HepG2 (cell line): ENCODE measurements around the gene PAPPA2. TPM values are rescaled to one million over a fixed set of nuclear protein-coding genes. Genes with fewer than 3 reads are reported as not detected.

ENCODE experiments used
- ATAC-seq: fragments of 200-7000 bp; cut with Tn5 transposase; 3 replicates; pipeline ENCODE4 v1.9.1; 2020; ENCODE audit warnings: mild to moderate bottlenecking, moderate library complexity
- BruUV-seq: library from RNA; stranded (reverse); fragments of 400-500 nt; replicated peaks from 2 replicates; lab custom pipeline; 2021; lab: Mats Ljungman, UMichigan
- CTCF ChIA-PET: fragments of 300-600 bp; formaldehyde crosslinking; extraction: SDS; loops from one replicate; lab custom pipeline; 2021; ENCODE audit warnings: low total read pairs, inconsistent platforms, low intra/inter-chr PET ratio; lab: Yijun Ruan, JAX
- POLR2A ChIA-PET: fragments of 350-600 bp; sonication (Branson Sonifier 250); formaldehyde crosslinking; loops from one replicate; lab custom pipeline; 2020; ENCODE audit warnings: antibody characterized with exemption, inconsistent platforms; lab: Yijun Ruan, JAX
- DNase-seq: peaks from one replicate; pipeline ENCODE4 v3.0.0-alpha.2; 2015; ENCODE audit warnings: low spot score
- FAIRE-seq: peaks from 3 replicates; lab custom pipeline; 2011; peaks lifted over from hg19 to GRCh38; lab: Jason Lieb, UNC
- H2AFZ ChIP-seq: one replicate; pipeline ENCODE4 v1.6.1; 2011; ENCODE audit warnings: low read length, inconsistent platforms
- H3K27ac ChIP-seq: fragments of 300-600 bp; 3 replicates; pipeline ENCODE4 v1.8.0; 2011; ENCODE audit warnings: mixed run types, mild to moderate bottlenecking, mixed read lengths, low read length, inconsistent platforms; ENCODE audit not compliant: insufficient read depth; ENCODE audit errors: extremely low read length
- H3K27me3 ChIP-seq, 2 experiments: fragments of 200-600 bp in 1 of 2; 2 replicates in 1 of 2; 3 replicates in 1 of 2; pipeline versions ENCODE4 v1.6.0 to v1.8.0; 2011; ENCODE audit warnings: low read length in 2 of 2, mild to moderate bottlenecking in 2 of 2, moderate library complexity in 2 of 2, inconsistent platforms in 1 of 2; ENCODE audit not compliant: insufficient read depth in 2 of 2, control insufficient read depth in 1 of 2
- H3K36me3 ChIP-seq, 2 experiments: fragments of 200-600 bp in 1 of 2; replicated peaks in 1 of 2; 2 replicates in 1 of 2; 3 replicates in 1 of 2; pipeline versions ENCODE4 v1.5.1 to v1.8.0; 2011; ENCODE audit warnings: low read length in 2 of 2, inconsistent platforms in 1 of 2; ENCODE audit not compliant: insufficient read depth in 2 of 2, control insufficient read depth in 1 of 2
- H3K4me1 ChIP-seq: 2 replicates; pipeline ENCODE4 v1.5.1; 2012; ENCODE audit warnings: low read length, inconsistent platforms; ENCODE audit not compliant: insufficient read depth
- H3K4me2 ChIP-seq: 2 replicates; pipeline ENCODE4 v1.6.0; 2011; ENCODE audit warnings: low read depth, low read length, inconsistent platforms
- H3K4me3 ChIP-seq, 3 experiments: fragments of 200-600 bp in 1 of 3; sonication (generic), shearing (Covaris generic) in 1 of 3; replicated peaks in 1 of 3; 2 replicates each; pipeline ENCODE4 v1.5.1; 2011 to 2016; ENCODE audit warnings: low read length in 3 of 3, inconsistent platforms in 2 of 3, low read depth in 2 of 3, mild to moderate bottlenecking in 2 of 3, control low read depth in 1 of 3, mixed read lengths in 1 of 3; ENCODE audit not compliant: insufficient read depth in 1 of 3
- H3K79me2 ChIP-seq: one replicate; pipeline ENCODE4 v1.6.1; 2011; ENCODE audit warnings: low read length, inconsistent platforms; ENCODE audit not compliant: insufficient read depth
- H3K9ac ChIP-seq: 2 replicates; pipeline ENCODE4 v1.6.0; 2011; ENCODE audit warnings: mild to moderate bottlenecking, low read depth, low read length, inconsistent platforms; ENCODE audit not compliant: insufficient read depth
- H3K9me3 ChIP-seq: 2 replicates; pipeline ENCODE4 v1.5.1; 2012; ENCODE audit warnings: mild to moderate bottlenecking, low read length
- H4K20me1 ChIP-seq: 2 replicates; pipeline ENCODE4 v1.6.0; 2011; ENCODE audit warnings: inconsistent platforms, mild to moderate bottlenecking, low read length, moderate library complexity; ENCODE audit not compliant: insufficient read depth
- ARNT2 ChIP-seq: sonication (generic); formaldehyde crosslinking; IDR thresholded peaks from 2 replicates; pipeline ENCODE4 v1.8.0; 2022; ENCODE audit warnings: mild to moderate bottlenecking, low read depth, missing genetic modification reagents, moderate library complexity
- KDM4B ChIP-seq: sonication (generic); formaldehyde crosslinking; IDR thresholded peaks from 2 replicates; pipeline ENCODE4 v1.4.0; 2020; ENCODE audit warnings: missing genetic modification reagents
- MXD4 ChIP-seq: IDR thresholded peaks from 2 replicates; pipeline ENCODE4 v1.6.1; 2016; ENCODE audit warnings: mild to moderate bottlenecking, missing biosample characterization, missing genetic modification reagents
- MXI1 ChIP-seq: IDR thresholded peaks from 3 replicates; pipeline ENCODE4 v1.6.1; 2012; ENCODE audit warnings: low read depth, low read length, inconsistent platforms, borderline replicate concordance
- PBX3 ChIP-seq: sonication (generic); formaldehyde crosslinking; IDR thresholded peaks from 2 replicates; pipeline ENCODE4 v1.8.1; 2023; ENCODE audit warnings: missing genetic modification reagents, inconsistent platforms, borderline replicate concordance
- PHB2 ChIP-seq: fragments of 450-650 bp; IDR thresholded peaks from 2 replicates; pipeline ENCODE4 v1.6.1; 2018; ENCODE audit not compliant: partially characterized antibody
- POLR2G ChIP-seq: fragments of 200-400 bp; formaldehyde crosslinking; IDR thresholded peaks from 2 replicates; pipeline ENCODE4 v1.6.1; 2018; ENCODE audit warnings: mild to moderate bottlenecking, low read depth, low read length, moderate library complexity
- SAP130 ChIP-seq: IDR thresholded peaks from 2 replicates; pipeline ENCODE4 v1.6.1; 2016; ENCODE audit warnings: low read depth
- STAT5B ChIP-seq: sonication (generic); formaldehyde crosslinking; IDR thresholded peaks from 2 replicates; pipeline ENCODE4 v1.4.0; 2020; ENCODE audit warnings: missing genetic modification reagents
- U2AF1 ChIP-seq: fragments of 200-400 bp; formaldehyde crosslinking; optimal IDR thresholded peaks from 2 replicates; pipeline ENCODE3; 2017; ENCODE audit warnings: mild to moderate bottlenecking, low read depth, low read length
- ZBTB42 ChIP-seq: sonication (generic); formaldehyde crosslinking; IDR thresholded peaks from 2 replicates; pipeline ENCODE4 v1.5.0; 2020; ENCODE audit warnings: mild to moderate bottlenecking, missing genetic modification reagents
- ZNF530 ChIP-seq: sonication (generic); formaldehyde crosslinking; IDR thresholded peaks from 2 replicates; pipeline ENCODE4 v1.5.0; 2020; ENCODE audit warnings: low read depth, mild to moderate bottlenecking, missing genetic modification reagents
- ZNF557 ChIP-seq: sonication (generic); formaldehyde crosslinking; IDR thresholded peaks from 2 replicates; pipeline ENCODE4 v1.4.0; 2020; ENCODE audit warnings: missing genetic modification reagents
- ZNF83 ChIP-seq: sonication (generic); formaldehyde crosslinking; IDR thresholded peaks from 2 replicates; pipeline ENCODE4 v1.4.0; 2020; ENCODE audit warnings: missing genetic modification reagents, mild to moderate bottlenecking, borderline replicate concordance
- WGBS: methylation state at CpG from one replicate; pipeline ENCODE4 v1.1.6; 2017; ENCODE audit warnings: low lambda C conversion rate; 5-methylcytosine and 5-hydroxymethylcytosine counted together
- in situ Hi-C: cut with HindIII; loops from 2 replicates; pipeline ENCODE4 v1.10.0; 2017; ENCODE audit warnings: low pct_unique_long_range_greater_than_20kb; ENCODE audit not compliant: extremely low pct_ligation_motif_present
- intact Hi-C: fragments of 100-400 bp; cut with micrococcal nuclease; formaldehyde crosslinking; loops from one replicate; pipeline ENCODE4 v1.10.0; 2022; ENCODE audit not compliant: unreplicated experiment
- polyA plus RNA-seq, 8 experiments: library from polyadenylated mRNA; depleted of rRNA in 3 of 8; stranded (reverse) in 7 of 8; unstranded in 1 of 8; fragments of >200 nt; fragmentation: Illumina TruSeq in 4 of 8; extraction: Trizol in 4 of 8; gene quantifications; 2 replicates each; pipeline versions ENCODE4 v1.2.1 to v1.2.3, GENCODE V29; 2011 to 2016; ENCODE audit warnings: low read depth in 4 of 8, missing spikeins in 1 of 8, mixed read lengths in 1 of 8; ENCODE audit not compliant: insufficient read depth in 1 of 8
- total RNA-seq, 5 experiments: library from RNA; depleted of rRNA; stranded (reverse); fragments of >200 nt; fragmentation: Illumina TruSeq; extraction: Trizol; gene quantifications; 2 replicates each; pipeline ENCODE4 v1.2.3, GENCODE V29; 2016; ENCODE audit warnings: low read depth in 1 of 5
- TF ChIP-seq, protein P1 (sequence below): sonication (generic); formaldehyde crosslinking; IDR thresholded peaks from 2 replicates; pipeline ENCODE4 v1.5.1; 2020; ENCODE audit warnings: missing genetic modification reagents, mild to moderate bottlenecking, borderline replicate concordance
- TF ChIP-seq, protein P2 (sequence below): sonication (generic); formaldehyde crosslinking; IDR thresholded peaks from 2 replicates; pipeline ENCODE4 v1.5.1; 2020; ENCODE audit warnings: missing genetic modification reagents, mild to moderate bottlenecking, borderline replicate concordance

PAPPA2 gene
- total and polyA plus RNA-seq, 2 of the 13 experiments (the other 11 are each of a cell fraction or from before 2014, with no cell fraction given), result 0.01 TPM; not detected in 1

DNA sequence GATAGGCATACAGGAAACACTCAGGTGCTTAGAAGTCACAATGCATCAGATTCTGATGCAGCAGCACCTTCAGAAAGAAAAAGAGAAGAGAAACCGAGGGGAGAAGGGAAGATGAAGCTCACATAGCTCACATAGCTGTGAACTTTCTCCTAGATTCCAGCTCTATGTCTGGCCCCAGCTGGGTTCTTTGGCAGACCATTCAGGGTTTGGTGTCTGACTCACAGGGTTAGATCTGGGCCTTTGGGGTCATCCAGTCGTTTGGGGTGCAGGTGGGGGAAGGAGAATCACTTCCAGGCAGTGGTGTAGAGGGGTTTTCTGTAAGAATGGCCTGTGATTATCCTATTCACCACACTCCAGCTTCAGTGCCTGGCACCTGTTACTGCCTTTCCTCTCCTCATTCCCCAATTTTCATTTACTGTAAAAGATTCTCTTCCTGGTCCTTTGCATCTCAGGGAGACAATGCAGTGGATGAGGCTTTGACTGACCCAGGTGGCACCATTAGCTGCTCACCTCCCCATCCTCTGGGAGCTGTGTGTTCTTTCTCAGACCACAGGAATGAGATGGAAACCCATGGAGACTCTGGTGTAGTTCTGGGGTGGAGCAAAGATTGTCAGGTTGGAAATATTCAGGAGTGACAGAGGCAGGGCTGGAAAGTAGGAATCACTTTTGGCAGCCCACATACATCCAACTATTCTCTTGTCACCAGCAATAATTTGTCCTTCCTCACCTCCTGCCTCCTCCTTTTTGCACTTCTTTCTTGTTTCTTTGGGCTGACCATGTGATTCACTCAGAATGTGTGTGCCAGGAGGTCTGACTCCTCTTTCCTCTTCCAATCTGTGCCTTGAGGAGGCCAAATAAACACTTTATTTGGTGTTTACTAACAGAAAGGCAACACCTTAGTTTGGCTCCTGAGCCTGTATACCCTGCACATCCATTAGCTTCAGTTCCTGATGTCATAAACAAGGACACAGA, 103.3 kb downstream of the PAPPA2 start:
- 0% methylated on average over 2 of the region's 2 CpGs for WGBS
- no peak for DNase-seq
- in situ Hi-C loops, result loop anchor here (10.0 kb wide), 1 partner anchor 279 kb away; no protein-coding TSS in a partner anchor
- no peak for FAIRE-seq
- no TSS peak for BruUV-seq
- TF ChIP-seq STAT5B (CRISPR knock-in tag) (no peak), MXD4 (CRISPR knock-in tag) (no peak), MXI1 (no peak), SAP130 (CRISPR knock-in tag) (no peak), KDM4B (CRISPR knock-in tag) (no peak), ZNF530 (CRISPR knock-in tag) (no peak), POLR2G (no peak), ZBTB42 (CRISPR knock-in tag) (no peak), ZNF83 (CRISPR knock-in tag) (no peak), PBX3 (no peak), PHB2 (no peak), ARNT2 (CRISPR knock-in tag) (no peak), U2AF1 (no peak), ZNF557 (CRISPR knock-in tag) (no peak)
- TF ChIP-seq, protein P1, sequence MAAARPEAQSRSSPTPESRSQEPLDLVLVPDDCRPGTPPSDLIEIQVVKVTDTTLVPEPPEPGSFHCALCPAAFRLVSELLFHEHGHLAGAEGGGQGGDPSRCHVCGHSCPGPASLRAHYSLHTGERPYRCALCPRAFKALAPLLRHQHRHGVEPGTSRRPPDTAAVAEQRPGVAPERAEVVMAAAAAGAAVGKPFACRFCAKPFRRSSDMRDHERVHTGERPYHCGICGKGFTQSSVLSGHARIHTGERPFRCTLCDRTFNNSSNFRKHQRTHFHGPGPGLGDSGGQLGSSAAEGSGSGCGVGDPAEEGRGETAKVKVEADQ (CRISPR knock-in tag), result no peak
- TF ChIP-seq, protein P2, sequence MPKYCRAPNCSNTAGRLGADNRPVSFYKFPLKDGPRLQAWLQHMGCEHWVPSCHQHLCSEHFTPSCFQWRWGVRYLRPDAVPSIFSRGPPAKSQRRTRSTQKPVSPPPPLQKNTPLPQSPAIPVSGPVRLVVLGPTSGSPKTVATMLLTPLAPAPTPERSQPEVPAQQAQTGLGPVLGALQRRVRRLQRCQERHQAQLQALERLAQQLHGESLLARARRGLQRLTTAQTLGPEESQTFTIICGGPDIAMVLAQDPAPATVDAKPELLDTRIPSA (CRISPR knock-in tag), result no peak
- Histone ChIP-seq H3K36me3 (no peaks in the 10 kb centered on the region), H3K9me3 (no peaks in the 10 kb centered on the region), H3K4me1 (no peaks in the 10 kb centered on the region), H3K27me3 (no peaks in the 10 kb centered on the region), H4K20me1 (no peaks in the 10 kb centered on the region), H3K79me2 (no peaks in the 10 kb centered on the region), H3K9ac (no peak overlapping the region), H3K4me3 (no peak overlapping the region), H3K4me2 (no peak overlapping the region), H2AFZ (no peak overlapping the region), H3K27ac (no peak overlapping the region)
- ChIA-PET CTCF (no interaction called here), POLR2A (no interaction called here)
- intact Hi-C loops, result no loop called here
- ATAC-seq, result no peak
